Left hindlimb (tissue), 1 donor: ENCODE measurements around the gene UBAC1.
"Not testable (repeated sequence)": the region's sequence is repeated elsewhere in the genome, so short reads cannot be mapped to it uniquely, and the experiment has no call there.

ENCODE experiments used
- DNase-seq: peaks from one replicate; pipeline ENCODE4 v3.0.0-alpha.2; 2018

Gene UBAC1

DNA sequence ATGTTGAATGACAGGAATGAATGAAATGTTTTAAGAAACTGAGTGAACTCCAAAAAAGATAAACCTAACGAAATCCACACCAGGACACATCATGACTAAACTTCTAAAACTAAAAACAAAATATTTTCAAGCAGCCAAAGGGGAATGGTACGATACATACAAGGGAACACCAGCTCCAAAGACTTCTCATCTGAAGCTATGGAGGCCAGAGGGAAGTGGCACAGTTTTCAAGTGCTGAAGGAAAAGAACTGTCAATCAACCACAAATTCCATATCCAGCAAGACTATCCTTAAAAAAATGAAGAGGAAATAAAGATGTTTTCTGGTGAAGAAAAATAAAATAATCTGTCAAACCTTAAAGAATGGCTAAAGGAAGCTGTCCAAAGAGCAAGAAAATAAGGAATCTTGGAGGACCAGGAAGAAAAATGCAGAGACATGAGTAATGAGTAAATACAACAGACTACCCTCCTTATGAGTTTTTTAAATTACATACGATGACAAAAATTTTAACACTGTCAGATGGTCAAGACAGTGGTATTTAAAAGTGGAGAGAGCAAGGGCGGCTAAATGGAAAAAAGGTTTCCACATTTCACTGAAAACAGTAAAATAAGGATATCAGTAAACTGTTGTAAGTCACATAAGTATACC, 65.8 kb downstream of the UBAC1 start:
- DNase-seq = no peak

DNA sequence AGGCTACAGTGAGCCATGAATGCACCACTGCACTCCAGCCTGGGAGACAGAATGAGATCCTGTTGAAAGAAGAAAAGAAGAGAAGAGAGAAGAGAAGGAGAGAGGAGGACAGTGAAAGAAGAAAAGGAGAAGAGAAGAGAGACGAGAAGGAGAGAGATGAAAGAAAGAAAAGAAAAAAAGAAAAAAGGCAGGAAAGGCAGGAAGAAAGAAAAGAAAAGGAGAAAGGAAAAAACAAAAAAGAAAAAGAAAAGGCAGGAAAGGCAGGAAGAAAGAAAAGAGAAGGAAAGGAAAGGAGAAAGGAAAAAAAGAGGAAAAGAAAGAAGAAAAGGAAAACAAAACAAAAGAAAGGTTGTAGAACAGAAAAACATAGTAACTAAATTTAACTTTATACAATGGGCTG, 68.1 kb downstream of the UBAC1 start:
- DNase-seq = no peak

DNA sequence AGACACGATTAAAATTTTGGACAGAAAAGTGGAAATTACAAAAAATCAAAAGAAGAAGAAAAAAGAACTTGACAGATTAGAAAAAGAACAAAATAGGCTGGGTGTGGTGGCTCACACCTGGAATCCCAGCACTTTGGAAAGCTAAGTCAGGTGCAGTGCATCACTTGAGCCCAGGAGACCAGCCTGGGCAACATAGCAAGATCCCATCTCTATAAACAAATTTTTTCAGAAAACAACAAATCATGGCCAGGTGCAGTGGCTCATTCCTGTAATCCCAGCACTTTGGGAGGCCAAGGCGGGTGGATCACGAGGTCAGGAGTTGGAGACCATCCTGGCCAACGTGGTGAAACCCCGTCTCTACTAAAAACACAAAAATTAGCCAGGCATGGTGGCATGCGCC, 68.8 kb downstream of the UBAC1 start:
- DNase-seq = not testable (repeated sequence)

GRCh38 chr9:135891027-135891631, 70.0 kb downstream of the UBAC1 start:
- no peak for DNase-seq

- no peak for DNase-seq
These were observed 70.8 kb downstream of the UBAC1 start for GRCh38 chr9:135890190-135891026.

DNA sequence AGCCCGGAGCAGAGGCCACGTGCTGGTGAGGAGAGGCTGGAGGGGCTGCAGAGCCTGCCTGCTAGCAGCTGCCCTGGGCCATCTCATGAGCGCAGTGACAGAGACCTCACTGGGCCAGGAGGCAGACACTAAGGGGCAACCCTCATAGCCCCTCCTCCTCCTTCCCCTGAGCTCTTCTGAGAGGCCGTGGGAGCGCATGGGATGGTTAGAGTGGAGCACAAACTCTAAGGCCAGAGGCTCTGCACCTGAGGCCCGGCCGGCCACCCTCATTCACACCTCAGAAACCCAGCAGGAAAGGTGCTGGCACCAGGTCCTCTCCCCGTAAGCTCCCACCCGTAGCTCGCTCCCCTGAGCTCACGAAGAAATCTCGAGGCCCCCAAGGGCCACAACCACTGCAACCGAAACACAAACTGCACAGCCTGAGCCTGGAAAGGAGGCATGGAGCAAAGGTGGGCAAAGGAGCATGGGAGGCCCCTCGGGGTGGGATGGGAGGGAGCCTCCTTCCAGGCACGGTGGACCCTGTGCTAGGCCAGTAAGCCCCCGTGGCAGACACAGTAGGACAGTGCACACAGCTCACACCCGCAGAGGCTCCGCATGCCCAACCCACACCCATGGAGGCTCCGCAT, 71.5 kb downstream of the UBAC1 start:
- DNase-seq = no peak

DNA sequence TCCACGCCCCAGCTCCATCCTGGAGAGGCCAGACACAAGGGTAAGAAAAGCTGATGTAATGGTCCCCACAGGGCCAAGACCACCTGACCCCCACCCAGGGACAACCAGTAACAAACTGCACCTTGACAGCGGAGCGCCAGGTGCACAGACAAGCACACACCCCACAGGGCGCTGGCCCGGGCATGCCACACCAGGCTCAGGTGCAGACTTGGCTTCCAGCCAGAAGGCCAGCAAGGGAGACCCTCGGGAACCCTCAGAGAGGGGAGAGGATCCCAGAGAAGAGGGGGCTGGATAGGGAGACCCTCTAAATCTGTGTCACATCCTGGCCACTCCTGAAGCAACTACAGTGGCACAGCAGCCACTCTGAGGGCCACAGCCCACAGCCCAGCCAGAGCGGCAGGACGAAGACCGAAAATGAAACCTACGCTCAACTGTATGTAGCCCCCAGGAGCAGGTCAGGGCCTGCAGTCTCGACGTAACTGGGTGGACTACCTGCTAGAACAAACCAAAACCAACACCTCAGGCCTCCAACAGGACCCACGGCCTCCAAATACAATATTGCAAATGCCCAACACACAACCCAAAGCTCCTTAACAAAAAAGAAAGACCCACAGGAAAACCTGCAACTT, 72.3 kb downstream of the UBAC1 start:
- DNase-seq = no peak

DNA sequence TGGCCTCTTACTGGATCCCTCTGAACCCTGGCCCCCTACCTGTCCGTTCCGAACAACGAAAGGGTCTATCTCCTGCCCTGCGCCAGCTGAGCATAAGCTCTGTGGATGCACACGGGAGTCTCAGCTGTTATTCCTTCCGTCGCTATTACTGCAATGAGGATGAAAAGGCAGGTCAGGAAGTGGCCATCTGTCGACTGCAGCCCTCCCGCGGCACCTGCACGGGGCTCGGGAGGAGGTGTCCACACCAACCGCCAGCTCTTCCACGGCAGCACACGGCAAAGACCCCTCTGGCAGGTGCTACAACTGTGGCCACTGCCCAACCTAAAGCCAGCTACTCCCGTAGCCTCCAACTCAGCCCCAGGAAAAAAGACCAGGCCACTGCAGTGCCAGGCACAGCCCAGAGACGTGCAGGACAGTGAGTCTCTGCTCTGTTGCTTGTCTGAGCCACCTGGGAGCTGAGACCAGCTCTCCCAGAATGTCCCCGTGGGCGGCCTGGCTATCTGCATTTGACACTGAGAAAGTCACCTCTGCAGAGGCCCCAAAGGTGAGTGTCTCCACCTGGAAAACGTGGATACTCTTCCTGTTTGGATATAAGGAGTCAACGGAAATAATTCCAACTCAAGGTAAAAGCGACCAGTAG, 72.9 kb downstream of the UBAC1 start:
- DNase-seq = no peak

- no peak for DNase-seq
These were observed 73.6 kb downstream of the UBAC1 start for GRCh38 chr9:135887585-135888050.

- no peak for DNase-seq
These were observed 74.1 kb downstream of the UBAC1 start for GRCh38 chr9:135887021-135887507.

GRCh38 chr9:135886147-135886981, 74.8 kb downstream of the UBAC1 start:
- DNase-seq = no peak

DNA sequence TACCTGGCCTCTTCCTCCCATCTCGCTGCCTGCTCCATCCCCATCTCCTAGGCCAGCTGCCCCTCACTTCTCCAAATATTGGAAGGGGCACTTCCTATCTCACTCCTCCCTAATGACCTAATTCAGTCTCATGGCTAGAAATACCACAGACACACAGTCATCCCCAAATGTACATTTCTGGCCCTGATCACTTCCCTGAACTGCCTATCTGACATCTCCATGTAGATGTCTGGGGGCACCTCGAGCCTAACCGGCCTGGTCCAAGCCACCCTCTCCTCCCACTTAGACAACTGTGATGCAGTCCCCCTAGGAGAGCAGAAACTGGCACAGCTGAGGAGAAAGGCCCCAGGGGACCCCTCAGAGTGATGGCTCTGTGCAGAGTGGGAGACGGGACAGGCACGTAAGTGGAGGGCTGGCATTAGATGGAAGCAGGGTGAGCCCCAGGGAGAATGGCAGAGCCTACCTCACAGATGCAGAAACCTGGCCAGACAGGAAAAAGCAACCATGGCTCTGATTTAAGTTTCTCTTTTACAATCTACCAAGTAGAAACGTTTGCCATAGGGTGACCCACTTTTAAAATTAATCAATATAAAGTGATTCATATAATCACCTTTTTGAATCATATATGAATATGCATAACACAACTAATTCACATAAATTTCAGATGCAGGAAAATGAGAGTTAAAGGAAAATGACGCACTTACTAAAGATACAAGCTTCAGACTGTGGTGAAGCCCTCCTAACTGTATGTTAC, 75.9 kb downstream of the UBAC1 start:
- DNase-seq = no peak

- no peak for DNase-seq
These were observed 76.7 kb downstream of the UBAC1 start for GRCh38 chr9:135884328-135885035.

DNA sequence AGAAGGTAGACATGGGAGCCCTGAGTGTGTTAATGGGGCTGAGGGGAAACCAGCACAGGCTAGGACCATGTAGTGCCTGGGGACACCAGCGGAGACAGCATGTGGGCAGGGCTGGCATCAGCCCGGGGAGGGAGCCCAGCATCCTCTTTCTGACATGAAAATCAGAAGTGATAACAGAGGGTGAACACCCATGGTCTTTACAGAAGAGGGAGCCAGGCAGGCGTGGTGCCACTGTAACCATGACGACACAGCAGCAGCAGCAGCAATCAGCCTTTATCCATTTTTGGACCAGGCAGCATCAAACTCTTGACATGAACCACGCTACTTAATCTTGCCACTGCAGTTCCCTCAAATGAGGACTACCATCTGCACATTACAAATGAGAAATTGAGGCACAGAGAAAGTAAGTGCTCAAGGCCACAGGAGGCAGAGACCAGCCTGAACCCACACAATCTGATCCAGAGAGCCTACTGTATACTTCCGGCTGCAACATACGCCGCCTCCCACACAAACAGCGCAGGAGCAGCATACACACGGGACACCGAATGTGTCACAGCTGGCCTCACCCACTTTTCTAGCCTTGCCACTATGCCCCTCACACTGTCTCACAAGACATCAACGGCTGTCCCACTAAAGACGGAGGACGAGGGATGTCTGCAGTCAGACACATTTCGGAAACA, 77.6 kb downstream of the UBAC1 start:
- no peak for DNase-seq
